Bone marrow (tissue), 2 donors: ENCODE results near the gene G6PC1.
A peak's percentile ranks its signal among the peaks of the same experiment; 100 is the strongest.

Experiments
- DNase-seq, 2 donors: peaks; one replicate each; lab custom pipeline; 2025; lab: John Stamatoyannopoulos, UW

Gene G6PC1

GRCh38 chr17:42937712-42938596, 37.4 kb downstream of the G6PC1 start:
- DNase-seq: peak in 1 of 2 donors; percentile 69

GRCh38 chr17:42944211-42944610, 43.6 kb downstream of the G6PC1 start:
- no peak for DNase-seq

- DNase-seq: no peak
These were observed 46.2 kb downstream of the G6PC1 start for GRCh38 chr17:42946812-42947211.

GRCh38 chr17:42950044-42950783, 49.6 kb downstream of the G6PC1 start:
- no peak for DNase-seq
